ENCODE results near the gene CPT1B.

CPT1B gene

DNA sequence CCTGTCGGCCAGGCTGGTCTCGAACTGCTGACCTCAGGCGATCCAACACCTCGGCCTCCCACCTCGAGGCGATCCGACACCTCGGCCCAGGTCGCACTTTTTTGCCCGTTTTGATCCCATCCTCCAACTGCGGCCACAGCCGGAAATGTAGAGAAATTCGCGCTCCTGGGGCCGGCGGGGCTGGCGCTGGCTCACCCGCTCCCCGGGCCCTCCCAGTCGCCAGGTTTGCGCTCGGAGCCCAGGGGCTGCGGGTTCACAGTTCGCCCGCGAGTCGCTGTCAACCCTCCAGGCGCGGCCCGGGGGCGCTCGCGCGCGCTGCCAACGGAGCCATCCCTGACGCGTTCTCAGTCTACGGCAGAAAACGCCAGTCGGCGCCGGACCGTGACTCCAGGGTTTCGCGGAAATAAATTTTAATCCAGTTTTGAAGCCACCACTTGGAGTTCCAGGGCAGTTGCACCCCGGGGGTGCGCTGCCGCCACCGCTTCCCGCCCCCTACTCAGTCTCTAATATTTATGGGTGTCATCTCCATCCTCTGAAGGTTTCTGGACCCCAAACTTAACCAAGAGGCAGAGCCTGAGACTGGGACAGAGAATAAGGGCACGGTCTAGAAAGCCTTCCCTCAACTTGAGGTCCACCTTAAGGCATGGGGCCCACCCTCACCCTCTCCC, 34.0 kb downstream of the CPT1B start:
- peak; percentile 87 for DNase-seq

DNA sequence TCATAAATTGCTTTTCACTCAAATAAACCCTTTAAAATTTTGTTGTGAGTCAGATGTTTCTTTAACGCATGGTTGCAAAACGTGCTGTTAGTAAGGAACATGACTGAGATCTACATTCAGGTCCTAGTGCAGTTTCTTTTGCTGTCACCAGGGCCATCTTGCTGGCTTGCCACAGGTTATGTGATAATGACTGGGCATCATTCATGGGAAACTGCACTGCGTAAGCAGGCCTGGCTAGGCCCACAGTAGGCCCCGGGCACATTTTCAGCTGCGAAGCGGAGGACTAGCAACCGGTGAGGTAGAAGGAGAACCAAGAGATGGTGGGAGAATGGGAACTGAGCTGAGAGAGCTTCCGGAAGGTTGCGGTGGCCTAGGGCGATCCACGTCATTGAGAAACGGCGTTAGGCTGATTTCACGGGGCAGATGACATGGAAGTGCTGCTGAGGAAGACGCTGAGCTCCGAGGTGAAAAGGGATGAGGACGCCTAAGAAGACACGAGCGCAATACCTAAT, 35.8 kb downstream of the CPT1B start:
- DNase-seq: peak; percentile 32

DNA sequence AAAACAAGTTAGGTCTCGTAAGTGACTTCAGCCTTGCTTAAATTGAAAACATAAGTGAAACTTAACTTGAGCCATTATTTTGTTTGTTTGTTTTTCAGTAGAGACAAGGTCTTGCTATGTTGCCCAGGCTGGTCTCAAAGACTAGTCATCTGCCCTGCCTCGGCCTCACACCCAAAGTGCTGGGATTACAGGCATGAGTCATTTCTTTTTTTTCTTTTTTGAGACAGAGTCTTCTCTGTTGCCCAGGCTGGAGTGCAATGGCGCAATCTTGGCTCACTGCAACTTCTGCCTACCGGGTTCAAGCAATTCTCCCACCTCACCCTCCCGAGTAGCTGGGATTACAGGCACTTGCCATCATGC, 36.6 kb downstream of the CPT1B start:
- peak; percentile 50 for DNase-seq

DNA sequence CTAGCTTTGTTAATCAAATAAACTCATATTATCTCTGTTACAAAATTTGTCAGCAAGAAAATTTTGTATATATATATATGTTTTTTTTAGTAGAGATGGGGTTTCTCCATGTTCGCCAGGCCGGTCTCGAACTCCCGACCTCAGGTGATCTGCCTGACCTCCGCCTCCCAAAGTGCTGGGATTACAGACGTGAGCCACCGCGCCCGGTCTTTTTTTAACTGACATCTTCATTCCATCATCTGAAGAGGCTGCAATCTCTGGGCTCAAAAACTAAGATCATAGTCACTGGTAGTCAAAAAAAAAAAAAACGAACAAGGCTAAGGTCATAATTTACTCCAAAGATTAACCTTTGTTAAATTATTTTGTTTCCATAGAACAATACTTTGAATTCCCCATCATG, 37.8 kb downstream of the CPT1B start:
- DNase-seq: no peak

DNA sequence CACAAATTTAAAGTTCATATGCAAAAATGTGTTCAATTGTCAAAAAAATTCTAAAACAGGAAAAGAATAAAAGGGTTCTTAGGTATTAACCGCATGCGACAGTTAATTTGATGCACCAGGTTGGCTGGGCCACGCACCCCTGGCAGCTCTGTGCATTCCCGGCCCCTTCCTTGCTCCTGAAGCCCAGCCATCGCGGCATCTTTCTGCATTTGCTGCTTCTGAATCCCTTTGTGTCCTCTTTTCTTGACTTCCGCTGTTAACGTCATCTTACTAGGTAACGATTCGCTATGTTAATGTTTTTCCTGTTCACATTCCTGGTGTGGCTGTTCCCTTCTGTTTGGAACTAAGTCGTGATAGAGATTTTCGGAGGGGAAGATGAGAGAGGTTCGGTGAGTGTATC, 40.5 kb downstream of the CPT1B start:
- DNase-seq: no peak

DNA sequence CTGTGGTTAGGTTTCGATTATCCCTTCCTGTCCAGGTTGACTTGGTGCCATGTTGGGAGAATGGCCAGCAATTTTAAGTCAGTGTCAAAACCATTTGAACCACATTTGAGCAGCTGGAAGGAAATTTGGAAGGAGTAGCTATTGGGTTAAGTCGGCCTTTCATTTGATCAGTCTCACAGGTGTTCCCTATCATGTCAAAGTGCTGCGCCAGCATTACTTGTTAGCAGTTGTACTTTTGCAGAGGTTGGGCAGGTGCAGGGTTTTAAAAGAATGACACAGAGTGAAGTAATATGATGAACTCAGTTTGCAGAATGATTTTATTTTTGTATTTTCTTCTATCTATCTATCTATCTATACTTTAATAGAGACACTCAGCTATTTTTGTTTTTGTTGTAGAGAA, 42.0 kb downstream of the CPT1B start:
- no peak for DNase-seq

DNA sequence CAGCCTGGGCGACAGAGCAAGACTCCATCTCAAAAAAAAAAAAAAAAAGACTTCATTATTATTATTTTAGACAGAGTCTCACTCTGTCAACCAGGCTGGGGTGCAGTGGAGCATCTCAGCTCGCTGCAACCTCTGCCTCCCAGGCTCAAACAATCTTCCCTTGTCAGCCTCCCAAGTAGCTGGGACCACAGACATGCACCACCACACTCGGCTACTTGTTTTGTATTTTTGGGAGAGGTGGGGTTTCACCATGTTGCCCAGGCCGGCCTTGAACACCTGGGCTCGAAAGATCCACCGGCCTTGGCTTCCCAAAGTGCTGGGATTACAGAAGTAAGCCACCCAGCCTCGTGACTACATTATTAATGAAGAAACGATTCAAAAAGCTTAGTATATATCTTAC, 43.1 kb downstream of the CPT1B start:
- DNase-seq: no peak

DNA sequence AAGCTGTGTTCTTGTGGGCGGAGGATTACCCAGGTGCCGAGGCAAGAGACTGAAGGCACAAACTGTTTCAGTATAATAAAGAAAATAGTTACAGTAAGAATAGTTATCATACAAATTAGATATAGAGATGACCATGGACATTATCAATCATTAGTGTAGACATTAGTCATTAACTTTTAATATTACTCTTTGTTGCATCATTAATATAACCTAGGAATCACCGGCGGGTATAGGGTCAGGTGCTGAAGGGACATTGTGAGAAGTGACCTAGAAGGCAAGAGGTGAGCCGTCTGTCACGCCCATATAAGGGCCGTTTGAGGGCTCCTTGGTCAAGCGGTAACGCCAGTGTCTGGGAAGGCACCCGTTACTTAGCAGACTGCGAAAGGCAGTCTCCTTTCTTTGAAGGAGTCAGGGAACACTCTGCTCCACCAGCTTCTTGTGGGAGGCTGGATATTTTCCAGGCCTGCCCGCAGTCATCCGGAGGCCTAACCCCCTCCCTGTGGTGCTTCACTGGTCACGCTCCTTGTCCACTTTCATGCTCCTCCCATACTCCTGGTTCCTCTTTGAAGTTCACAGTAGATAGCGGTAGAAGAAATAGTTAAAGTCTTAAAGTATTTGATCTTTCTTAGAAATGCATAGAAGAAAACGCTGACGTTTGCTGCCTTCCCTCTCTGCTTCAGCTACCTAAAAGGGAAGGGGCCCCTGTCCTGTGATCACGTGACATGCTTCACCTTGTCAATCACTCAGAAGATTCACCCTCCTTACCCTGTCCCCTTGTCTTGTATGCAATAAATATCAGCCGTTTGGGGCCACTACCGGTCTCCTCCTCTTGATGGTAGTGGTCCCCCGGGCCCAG, 44.1 kb downstream of the CPT1B start:
- peak; percentile 52 for DNase-seq

DNA sequence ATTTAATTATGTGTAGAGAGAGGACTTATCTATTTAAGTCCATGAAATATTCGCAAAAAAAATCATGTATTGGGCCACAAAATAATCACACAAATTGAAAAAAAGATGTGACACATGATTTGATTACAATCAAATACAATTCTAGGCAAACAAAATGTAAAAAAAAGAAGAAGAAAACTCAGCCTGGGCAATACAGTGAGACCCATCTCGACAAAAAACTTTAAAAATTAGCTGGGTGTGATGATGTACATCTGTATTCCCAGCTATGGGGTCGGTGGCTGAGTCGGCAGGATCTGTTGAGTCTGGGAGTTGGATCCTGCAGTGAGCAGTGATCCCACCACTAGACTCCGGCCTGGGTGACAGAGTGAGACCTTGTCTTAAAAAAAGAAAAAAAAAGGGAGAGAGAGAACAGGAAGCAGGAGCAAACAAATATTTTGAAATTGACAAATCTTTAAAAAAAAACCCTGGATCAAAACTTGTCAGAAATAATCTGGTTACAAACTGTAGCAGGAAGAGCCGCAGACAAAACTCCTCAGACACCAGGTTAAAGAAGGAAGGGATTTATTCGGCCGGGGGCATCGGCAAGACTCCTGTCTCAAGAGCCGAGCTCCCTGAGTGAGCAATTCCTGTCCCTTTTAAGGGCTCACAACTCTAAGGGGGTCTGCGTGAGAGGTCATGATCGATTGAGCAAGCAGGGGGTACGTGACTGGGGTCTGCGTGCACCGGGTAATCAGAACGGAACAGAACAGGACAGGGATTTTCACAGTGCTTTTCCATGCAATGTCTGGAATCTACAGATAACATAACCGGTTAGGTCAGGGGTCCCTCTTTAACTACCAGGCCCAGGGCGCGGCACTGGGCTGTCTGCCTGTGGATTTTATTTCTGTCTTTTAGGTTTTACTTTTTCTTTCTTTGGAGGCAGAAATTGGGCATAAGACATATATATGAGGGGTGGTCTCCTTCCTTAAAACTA, 45.1 kb downstream of the CPT1B start:
- no peak for DNase-seq

DNA sequence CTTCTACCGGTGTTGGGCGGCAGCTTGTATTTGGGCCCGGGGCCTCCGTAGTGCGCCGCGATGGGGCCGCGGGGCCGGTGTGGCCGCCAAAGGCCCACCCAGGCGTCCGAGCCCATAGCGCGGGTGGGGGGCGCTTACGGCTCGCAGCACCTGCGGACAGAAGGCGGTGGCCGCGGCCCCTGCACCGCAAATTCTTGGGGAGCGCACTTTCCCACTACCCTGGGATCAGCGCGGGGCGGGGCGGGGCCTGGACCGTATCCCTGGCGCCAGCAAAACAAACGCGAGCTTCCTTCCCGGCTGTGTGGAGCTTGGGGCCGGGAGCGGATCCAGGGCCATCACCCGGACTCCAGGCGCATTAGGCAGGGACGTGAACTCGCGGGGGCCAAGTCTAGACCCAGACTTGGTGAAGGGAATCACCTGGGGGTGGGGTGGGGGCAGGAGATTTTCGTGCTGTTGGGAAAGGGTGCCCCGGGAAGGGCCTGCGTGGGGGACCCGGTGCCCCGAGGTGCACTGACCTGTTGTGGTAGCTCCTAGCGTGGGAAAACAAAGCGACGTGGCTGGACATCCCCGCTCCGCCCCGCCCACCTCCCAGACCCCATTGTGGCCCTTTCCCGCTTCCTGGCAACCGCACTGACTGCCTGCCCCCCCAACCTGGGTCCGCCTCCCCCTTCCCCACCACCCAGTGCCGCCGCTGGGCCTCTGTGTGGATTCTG, 46.1 kb downstream of the CPT1B start:
- no peak for DNase-seq

DNA sequence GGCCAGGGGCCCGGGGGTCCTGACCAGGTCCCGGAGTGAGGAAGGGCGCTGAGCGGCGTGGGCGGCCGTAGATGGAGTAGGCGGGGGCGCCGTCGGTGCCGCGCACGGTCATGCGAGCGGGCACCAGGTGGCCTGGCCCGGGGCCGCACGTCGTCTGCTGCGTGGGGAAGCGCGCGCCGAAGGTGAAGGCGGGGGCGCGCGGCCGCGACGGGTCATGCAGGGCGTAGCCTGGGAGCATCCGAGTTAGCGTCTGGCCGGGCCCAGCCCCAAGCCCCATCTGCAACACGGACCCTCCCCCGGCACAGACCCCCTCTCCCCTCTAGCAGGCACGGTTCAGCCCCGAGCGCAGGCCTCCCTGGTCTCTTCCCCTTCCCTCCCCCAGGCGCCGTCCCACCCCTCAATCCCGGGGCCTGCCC, 46.7 kb downstream of the CPT1B start:
- DNase-seq: peak; percentile 75

DNA sequence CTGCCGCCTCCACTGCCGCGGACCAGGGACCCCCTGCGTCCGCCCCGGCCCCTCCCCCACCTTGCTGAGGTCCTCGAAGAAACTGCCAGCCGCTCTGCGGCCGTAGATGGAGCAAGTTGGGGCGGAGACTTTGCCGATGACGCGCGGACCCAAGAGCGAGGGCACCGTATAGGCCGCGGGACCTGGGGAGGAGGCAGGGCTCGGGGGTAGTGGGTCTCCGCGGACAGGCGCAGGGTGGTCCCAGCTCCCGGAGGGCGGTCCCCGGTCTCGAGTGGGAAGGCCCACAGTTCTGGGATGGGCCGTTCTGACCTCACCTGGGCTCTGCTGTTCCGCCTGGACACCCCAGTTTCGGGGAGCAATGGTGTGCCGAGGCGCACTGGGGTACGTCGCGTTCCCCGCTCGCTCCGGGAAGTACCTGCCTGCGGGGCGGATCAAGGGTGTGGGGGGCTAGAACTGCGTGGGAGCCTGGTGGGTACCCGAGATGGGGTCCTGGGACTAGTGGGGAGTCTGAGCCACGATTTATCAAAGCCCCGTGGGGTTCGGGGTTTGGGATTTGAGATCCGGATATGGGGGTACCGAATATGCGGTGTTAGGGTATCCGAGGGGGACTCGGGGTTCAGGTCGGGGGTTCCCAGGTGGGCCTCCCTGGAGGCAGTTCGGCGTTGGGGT, 47.2 kb downstream of the CPT1B start:
- peak; percentile 87 for DNase-seq

DNA sequence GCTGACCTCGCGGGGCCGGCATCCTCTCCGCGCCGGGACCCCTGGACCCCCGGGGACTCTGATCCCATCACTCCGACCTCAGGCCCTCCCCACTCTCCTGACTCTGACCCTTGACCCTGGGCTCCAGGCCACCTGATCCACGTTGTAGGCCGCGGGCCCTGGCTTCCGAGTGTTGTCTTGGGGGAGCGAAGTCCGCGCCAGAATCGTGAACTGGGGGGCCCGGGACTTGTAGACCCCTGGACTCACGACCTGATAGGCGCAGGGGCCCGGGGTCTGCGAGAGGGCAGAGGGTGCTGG, 47.7 kb downstream of the CPT1B start:
- no peak for DNase-seq

DNA sequence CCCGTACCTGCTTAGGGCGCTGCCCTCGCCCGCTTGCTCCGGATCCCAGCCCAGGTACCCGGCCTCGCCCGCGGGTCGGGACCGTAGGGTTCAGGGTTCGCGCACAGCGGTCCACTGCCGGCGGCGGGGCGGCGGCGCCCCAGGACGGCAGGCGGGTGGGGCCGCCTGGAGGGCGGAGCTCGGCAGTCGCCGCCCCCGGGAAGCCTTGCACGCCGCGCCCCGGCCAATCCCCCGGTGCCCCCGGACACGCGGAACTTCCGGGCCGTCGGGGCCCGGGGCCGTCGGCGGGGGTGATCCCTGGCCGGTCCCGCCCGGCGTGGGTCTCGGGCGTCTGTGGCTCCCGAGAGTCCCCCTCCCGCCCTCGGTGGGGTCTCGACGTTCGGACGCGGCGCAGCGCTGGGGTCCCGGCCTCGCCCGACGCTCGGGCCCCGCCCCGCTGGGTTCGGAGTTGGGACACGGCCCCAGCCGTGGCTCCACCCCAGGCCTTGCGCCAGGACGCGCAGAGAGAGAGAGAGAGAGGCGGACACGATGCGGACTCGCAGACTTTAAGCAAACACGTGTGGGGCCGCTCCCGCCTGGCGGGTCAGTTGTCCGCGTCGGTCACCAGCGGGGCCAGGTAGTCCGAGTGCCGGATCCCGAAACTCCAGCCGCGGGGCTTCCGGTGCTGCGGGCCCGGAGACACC, 48.2 kb downstream of the CPT1B start, which contains the start of gene TYMP:
TYMP (minus strand) TSS at position 116 of the 683 bp plus-strand sequence. CDS start 303 bp downstream, outside the sequence.
- DNase-seq: peak; percentile 73

DNA sequence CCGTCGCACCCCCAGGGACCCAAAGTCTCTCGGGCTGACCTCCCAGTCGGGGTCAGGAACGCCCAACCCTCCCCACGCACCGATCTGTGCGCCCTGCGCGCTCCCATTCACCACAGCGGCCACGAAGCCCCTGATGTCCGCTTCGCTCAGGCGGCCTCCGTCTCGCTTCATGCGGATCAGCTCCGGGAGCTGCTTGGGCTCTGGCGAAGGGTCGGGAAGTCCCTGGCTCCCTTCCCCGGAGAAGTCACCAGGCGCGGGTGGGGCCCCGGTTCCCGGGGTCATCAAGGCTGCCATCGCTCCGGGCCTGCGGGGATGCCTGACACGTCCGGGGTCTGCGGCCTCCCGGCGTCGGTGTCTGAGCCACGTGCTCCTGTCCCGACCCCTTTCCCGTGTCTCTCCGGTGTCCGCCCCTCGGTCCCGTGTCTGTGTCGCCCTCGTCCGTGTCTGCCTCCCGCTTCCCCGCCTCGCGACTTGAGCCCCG, 48.8 kb downstream of the CPT1B start:
- DNase-seq: no peak

DNA sequence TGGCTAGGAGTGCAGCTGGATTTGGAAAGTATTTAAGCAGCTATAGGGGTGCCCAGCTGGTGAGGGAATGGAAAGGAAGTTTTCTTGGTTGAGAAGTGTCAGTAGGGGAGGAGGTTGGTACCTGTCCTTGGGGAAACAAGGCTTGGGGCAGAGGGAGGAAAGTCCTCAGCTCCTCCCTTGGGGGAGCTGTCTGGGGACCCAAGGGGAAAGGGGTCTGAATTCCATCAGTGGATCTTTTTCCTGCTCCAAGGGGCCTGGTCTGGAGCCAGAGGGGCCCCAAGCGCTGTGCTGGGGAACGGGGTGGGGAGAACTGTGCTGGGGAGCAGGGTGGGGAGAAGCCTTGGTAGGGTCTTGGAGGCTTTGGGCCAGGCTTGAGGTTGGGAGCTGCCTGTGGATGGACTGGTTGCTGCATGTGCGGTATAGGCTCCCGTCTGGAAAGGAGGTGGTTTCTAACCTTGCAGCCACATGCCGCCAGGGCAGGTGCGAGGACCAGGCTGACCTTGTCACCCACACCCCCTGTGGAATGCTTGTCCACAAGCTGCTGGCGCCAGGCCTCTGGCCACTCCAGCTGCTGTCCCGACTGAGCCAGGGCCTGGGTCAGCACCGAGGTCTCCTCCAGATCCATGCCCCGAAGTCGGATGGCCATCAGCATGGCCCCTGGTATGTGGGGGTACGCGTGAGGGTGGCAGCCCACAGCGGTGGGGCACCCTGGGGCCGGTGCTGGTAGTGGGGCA, 49.4 kb downstream of the CPT1B start:
- no peak for DNase-seq

DNA sequence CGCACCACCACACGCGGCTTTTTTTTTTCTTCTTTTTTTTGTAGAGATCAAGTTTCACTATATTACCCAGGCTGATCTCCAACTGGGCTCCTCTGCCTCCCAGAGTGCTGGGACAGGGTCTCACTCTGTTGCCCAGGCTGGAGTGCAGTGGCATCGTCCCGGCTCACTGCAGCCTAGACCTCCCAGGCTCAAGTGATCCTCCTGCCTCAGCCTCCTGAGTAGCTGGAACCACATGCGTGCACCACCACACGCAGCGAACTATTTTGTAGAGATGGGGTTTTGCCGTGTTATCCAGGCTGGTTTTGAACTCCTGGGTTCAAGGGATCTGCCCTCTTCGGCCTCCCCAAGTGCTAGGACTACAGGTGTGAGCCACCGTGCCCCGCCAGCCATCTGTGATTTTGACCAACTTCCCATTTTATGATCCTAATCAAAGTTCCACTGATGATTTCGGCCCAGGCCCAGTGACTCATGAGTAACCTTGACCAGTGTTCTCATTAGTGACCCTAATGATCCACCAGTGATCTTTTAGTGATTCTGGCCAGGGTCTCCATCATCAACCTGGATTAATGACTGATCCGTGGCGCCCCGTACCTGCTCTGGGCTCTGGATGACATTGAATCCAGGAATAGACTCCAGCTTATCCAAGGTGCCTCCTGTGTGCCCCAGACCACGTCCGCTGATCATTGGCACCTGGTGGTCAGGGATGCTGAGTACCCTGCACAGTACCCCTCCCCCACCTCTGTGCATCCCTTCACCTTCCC, 50.1 kb downstream of the CPT1B start:
- DNase-seq: no peak

DNA sequence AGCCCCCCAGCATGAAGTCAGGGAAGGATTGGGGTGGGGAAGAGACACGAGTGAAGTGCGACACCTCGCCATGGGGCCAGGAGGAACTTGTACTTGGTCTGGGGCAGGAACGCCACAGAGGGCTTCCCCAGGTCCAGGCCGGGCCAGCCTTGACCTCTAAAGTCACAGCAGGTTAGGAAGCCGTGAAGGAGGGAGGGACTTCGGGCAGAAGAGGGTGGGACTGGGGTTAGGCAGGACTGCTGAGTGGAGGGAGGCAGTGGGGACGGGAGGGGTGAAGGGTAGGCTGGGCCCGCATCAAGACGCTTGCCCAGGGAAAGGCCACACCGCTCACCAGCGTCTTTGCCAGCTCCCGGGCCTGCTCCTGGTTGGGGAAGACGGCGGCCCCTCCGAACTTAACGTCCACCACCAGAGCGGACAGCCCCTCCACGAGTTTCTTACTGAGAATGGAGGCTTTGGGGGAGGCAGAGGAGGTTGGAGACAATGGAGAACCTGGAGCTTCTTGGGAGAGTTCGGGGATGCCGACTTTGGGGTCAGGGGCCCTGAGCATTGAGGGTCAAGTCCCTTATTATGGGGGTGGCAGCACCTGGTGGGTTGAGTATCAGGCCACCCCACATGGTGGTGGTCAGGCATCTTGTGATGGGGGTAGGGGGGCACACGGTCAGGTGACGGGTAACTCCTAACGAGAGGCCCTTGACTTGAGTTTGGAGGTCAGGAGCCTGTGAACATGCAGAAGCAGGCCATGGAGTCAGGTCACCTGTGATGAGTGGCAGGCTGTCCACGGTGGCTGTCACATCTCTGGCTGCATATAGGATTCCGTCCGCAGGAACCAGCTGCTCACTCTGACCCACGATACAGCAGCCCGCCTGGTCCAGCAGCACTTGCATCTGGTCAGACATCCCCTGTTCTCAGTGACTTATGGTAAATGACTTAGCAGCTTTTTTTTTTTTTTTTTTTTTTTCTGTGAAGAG, 51.1 kb downstream of the CPT1B start:
- DNase-seq: peak; percentile 56

All from CD4-positive, alpha-beta T cell treated with Interleukin-17A for 1 hour (primary cell).